HepG2 (cell line): ENCODE measurements around the gene ZNHIT1. TPM values are rescaled to one million over a fixed set of nuclear protein-coding genes. Genes with fewer than 3 reads are reported as not detected.

Experiments
- CENPT ChIP-seq: sonication (generic); formaldehyde crosslinking; IDR thresholded peaks from 2 replicates; pipeline ENCODE4 v1.8.0; 2022; ENCODE audit warnings: low read depth, mild to moderate bottlenecking, moderate library complexity, missing genetic modification reagents
- GABPB1 ChIP-seq: IDR thresholded peaks from 2 replicates; pipeline ENCODE4 v1.6.1; 2016; ENCODE audit warnings: mild to moderate bottlenecking, missing genetic modification reagents, moderate library complexity, missing compliant biosample characterization
- HIVEP1 ChIP-seq: sonication (generic); formaldehyde crosslinking; IDR thresholded peaks from 2 replicates; pipeline ENCODE4 v1.4.0; 2020; ENCODE audit warnings: mild to moderate bottlenecking, missing genetic modification reagents
- HNF1A ChIP-seq, 2 experiments: sonication (generic) in 1 of 2; formaldehyde crosslinking in 1 of 2; IDR thresholded peaks; 2 replicates each; pipeline versions ENCODE4 v1.4.0 to v1.6.1; 2016 to 2020; ENCODE audit warnings: borderline replicate concordance in 1 of 2, low read depth in 1 of 2, mild to moderate bottlenecking in 1 of 2, missing genetic modification reagents in 1 of 2
- KIAA2018 ChIP-seq: sonication (generic); formaldehyde crosslinking; IDR thresholded peaks from 2 replicates; pipeline ENCODE4 v1.5.0; 2020; ENCODE audit warnings: mild to moderate bottlenecking, missing genetic modification reagents, borderline replicate concordance
- MATR3 ChIP-seq: sonication (generic); formaldehyde crosslinking; IDR thresholded peaks from 2 replicates; pipeline ENCODE4 v1.4.0; 2020; ENCODE audit warnings: missing genetic modification reagents
- PTBP1 ChIP-seq: fragments of 200-400 bp; formaldehyde crosslinking; IDR thresholded peaks from 2 replicates; pipeline ENCODE4 v1.6.1; 2018; ENCODE audit warnings: low read length, low read depth; ENCODE audit not compliant: poor library complexity, severe bottlenecking
- ZBTB8A ChIP-seq: sonication (generic); formaldehyde crosslinking; IDR thresholded peaks from 2 replicates; pipeline ENCODE4 v1.4.0; 2020; ENCODE audit warnings: mild to moderate bottlenecking, low read depth, missing genetic modification reagents, borderline replicate concordance
- ZNF605 ChIP-seq: sonication (generic); formaldehyde crosslinking; IDR thresholded peaks from 2 replicates; pipeline ENCODE4 v1.8.0; 2022; ENCODE audit warnings: mild to moderate bottlenecking, missing genetic modification reagents
- ZNF670 ChIP-seq: sonication (generic); formaldehyde crosslinking; IDR thresholded peaks from 2 replicates; pipeline ENCODE4 v1.8.0; 2022; ENCODE audit warnings: mild to moderate bottlenecking, missing genetic modification reagents, borderline replicate concordance
- ZSCAN29 ChIP-seq: sonication (generic); formaldehyde crosslinking; conservative IDR thresholded peaks from 2 replicates; pipeline ENCODE4 v1.4.0; 2020; ENCODE audit warnings: mild to moderate bottlenecking, missing genetic modification reagents
- polyA plus RNA-seq, 8 experiments: library from polyadenylated mRNA; depleted of rRNA in 3 of 8; stranded (reverse) in 7 of 8; unstranded in 1 of 8; fragments of >200 nt; fragmentation: Illumina TruSeq in 4 of 8; extraction: Trizol in 4 of 8; gene quantifications; 2 replicates each; pipeline versions ENCODE4 v1.2.1 to v1.2.3, GENCODE V29; 2011 to 2016; ENCODE audit warnings: low read depth in 4 of 8, missing spikeins in 1 of 8, mixed read lengths in 1 of 8; ENCODE audit not compliant: insufficient read depth in 1 of 8
- total RNA-seq, 5 experiments: library from RNA; depleted of rRNA; stranded (reverse); fragments of >200 nt; fragmentation: Illumina TruSeq; extraction: Trizol; gene quantifications; 2 replicates each; pipeline ENCODE4 v1.2.3, GENCODE V29; 2016; ENCODE audit warnings: low read depth in 1 of 5
- TF ChIP-seq, protein P1 (sequence below): sonication (generic); formaldehyde crosslinking; IDR thresholded peaks from 2 replicates; pipeline ENCODE4 v1.5.1; 2020; ENCODE audit warnings: mild to moderate bottlenecking, missing genetic modification reagents, moderate library complexity

The ZNHIT1 gene
- total and polyA plus RNA-seq, 2 of the 13 experiments (the other 11 are each of a cell fraction or from before 2014, with no cell fraction given), result 32.5 to 64.5 TPM

DNA sequence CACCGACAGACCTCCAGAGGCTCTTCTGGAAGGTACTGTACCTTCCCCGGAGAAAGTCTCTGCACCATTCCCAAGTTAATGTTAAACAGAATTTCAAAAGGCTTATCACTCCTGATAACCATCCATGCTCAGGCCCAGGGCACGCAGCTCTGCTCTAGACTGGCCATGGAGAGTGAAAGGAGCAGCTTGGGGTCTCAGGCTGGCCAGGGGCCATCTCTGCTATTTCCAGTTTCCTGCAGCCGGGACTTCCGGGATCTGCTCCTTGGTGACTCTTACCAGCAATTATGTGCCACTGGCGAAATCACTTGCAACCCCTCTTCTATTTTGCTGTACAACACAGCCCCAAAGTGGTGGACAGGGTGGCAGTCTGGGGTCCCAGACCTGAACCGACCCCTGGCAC is 13.7 kb downstream of the ZNHIT1 start (continued):
- TF ChIP-seq HNF1A (IDR thresholded peaks at IDR 0.05; ENCODE audit: low read depth) (peak; percentile 69), HNF1A (CRISPR knock-in tag; IDR thresholded peaks at IDR 0.05; ENCODE audit: borderline replicate concordance) (peak; percentile 82; the same call in 1 of the 2 replicates), KIAA2018 (no peak), ZBTB8A (CRISPR knock-in tag) (no peak), CENPT (CRISPR knock-in tag) (no peak), ZNF670 (CRISPR knock-in tag) (no peak), GABPB1 (0 out of 2 replicates have a peak, but pooled peaks have one; percentile 14), ZNF605 (CRISPR knock-in tag) (no peak), HIVEP1 (no peak), PTBP1 (no peak), ZSCAN29 (CRISPR knock-in tag) (0 out of 2 replicates have a peak, but pooled peaks have one; percentile 43), MATR3 (no peak)
- TF ChIP-seq, protein P1, sequence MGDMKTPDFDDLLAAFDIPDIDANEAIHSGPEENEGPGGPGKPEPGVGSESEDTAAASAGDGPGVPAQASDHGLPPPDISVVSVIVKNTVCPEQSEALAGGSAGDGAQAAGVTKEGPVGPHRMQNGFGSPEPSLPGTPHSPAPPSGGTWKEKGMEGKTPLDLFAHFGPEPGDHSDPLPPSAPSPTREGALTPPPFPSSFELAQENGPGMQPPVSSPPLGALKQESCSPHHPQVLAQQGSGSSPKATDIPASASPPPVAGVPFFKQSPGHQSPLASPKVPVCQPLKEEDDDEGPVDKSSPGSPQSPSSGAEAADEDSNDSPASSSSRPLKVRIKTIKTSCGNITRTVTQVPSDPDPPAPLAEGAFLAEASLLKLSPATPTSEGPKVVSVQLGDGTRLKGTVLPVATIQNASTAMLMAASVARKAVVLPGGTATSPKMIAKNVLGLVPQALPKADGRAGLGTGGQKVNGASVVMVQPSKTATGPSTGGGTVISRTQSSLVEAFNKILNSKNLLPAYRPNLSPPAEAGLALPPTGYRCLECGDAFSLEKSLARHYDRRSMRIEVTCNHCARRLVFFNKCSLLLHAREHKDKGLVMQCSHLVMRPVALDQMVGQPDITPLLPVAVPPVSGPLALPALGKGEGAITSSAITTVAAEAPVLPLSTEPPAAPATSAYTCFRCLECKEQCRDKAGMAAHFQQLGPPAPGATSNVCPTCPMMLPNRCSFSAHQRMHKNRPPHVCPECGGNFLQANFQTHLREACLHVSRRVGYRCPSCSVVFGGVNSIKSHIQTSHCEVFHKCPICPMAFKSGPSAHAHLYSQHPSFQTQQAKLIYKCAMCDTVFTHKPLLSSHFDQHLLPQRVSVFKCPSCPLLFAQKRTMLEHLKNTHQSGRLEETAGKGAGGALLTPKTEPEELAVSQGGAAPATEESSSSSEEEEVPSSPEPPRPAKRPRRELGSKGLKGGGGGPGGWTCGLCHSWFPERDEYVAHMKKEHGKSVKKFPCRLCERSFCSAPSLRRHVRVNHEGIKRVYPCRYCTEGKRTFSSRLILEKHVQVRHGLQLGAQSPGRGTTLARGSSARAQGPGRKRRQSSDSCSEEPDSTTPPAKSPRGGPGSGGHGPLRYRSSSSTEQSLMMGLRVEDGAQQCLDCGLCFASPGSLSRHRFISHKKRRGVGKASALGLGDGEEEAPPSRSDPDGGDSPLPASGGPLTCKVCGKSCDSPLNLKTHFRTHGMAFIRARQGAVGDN (CRISPR knock-in tag), result peak; percentile 54
